Astrocyte (in vitro differentiated cells and primary cell): ENCODE measurements around the gene STX10. TPM values are rescaled to one million over a fixed set of nuclear protein-coding genes. Genes with fewer than 3 reads are reported as not detected.

Source experiments
- DNase-seq: peaks from one replicate; pipeline ENCODE4 v3.0.0-alpha.2; 2010; ENCODE audit warnings: low read depth
- FAIRE-seq: peaks from 2 replicates; lab custom pipeline; 2011; peaks lifted over from hg19 to GRCh38; lab: Jason Lieb, UNC
- H2AFZ ChIP-seq: 2 replicates; pipeline ENCODE4 v1.6.0; 2012; ENCODE audit warnings: low read depth, low read length, inconsistent platforms
- H3K27ac ChIP-seq: 2 replicates; pipeline ENCODE4 v1.5.1; 2011; ENCODE audit warnings: low read depth, low read length, inconsistent platforms
- H3K27me3 ChIP-seq: 2 replicates; pipeline ENCODE4 v1.6.0; 2011; ENCODE audit warnings: low read length, inconsistent platforms; ENCODE audit not compliant: insufficient read depth
- H3K36me3 ChIP-seq: 2 replicates; pipeline ENCODE4 v1.5.1; 2011; ENCODE audit warnings: low read length, inconsistent platforms; ENCODE audit not compliant: insufficient read depth
- H3K4me1 ChIP-seq: 2 replicates; pipeline ENCODE4 v1.5.1; 2011; ENCODE audit warnings: low read length, inconsistent platforms; ENCODE audit not compliant: insufficient read depth
- H3K4me2 ChIP-seq: 2 replicates; pipeline ENCODE4 v1.6.0; 2012; ENCODE audit warnings: low read length, inconsistent platforms
- H3K4me3 ChIP-seq: 2 replicates; pipeline ENCODE4 v1.5.1; 2011; ENCODE audit warnings: low read depth, mild to moderate bottlenecking, low read length, inconsistent platforms; ENCODE audit not compliant: insufficient read depth
- H3K79me2 ChIP-seq: 2 replicates; pipeline ENCODE4 v1.6.0; 2012; ENCODE audit warnings: mild to moderate bottlenecking, low read length, inconsistent platforms; ENCODE audit not compliant: insufficient read depth
- H3K9ac ChIP-seq: 2 replicates; pipeline ENCODE4 v1.6.0; 2012; ENCODE audit warnings: mild to moderate bottlenecking, low read length, inconsistent platforms
- H3K9me3 ChIP-seq: 2 replicates; pipeline ENCODE4 v1.5.1; 2012; ENCODE audit warnings: low read depth, mild to moderate bottlenecking, low read length, inconsistent platforms; ENCODE audit not compliant: insufficient read depth
- H4K20me1 ChIP-seq: 2 replicates; pipeline ENCODE4 v1.6.0; 2012; ENCODE audit warnings: low read length, inconsistent platforms; ENCODE audit not compliant: insufficient read depth
- H3K27ac Mint-ChIP-seq: one replicate; pipeline ENCODE4 v1.8.0; 2021; ENCODE audit warnings: mild to moderate bottlenecking, mixed read lengths; ENCODE audit not compliant: unreplicated experiment
- H3K27me3 Mint-ChIP-seq: one replicate; pipeline ENCODE4 v1.8.0; 2021; ENCODE audit warnings: low read depth, mixed read lengths; ENCODE audit not compliant: unreplicated experiment
- H3K36me3 Mint-ChIP-seq: one replicate; pipeline ENCODE4 v1.8.0; 2021; ENCODE audit warnings: low read depth, mixed read lengths; ENCODE audit not compliant: unreplicated experiment
- H3K4me1 Mint-ChIP-seq: one replicate; pipeline ENCODE4 v1.8.0; 2021; ENCODE audit warnings: low read depth, mixed read lengths; ENCODE audit not compliant: unreplicated experiment
- H3K4me3 Mint-ChIP-seq: one replicate; pipeline ENCODE4 v1.8.0; 2021; ENCODE audit warnings: mild to moderate bottlenecking, moderate library complexity, mixed read lengths; ENCODE audit not compliant: unreplicated experiment
- H3K9me3 Mint-ChIP-seq: one replicate; pipeline ENCODE4 v1.8.0; 2021; ENCODE audit warnings: mild to moderate bottlenecking, mixed read lengths; ENCODE audit not compliant: unreplicated experiment
- EZH2 ChIP-seq: IDR thresholded peaks from 2 replicates; pipeline ENCODE4 v1.6.1; 2012; ENCODE audit warnings: mild to moderate bottlenecking, low read length, inconsistent platforms; ENCODE audit not compliant: insufficient read depth
- total RNA-seq: library from RNA; stranded (reverse); gene quantifications from 2 replicates; pipeline ENCODE4 v1.2.1, GENCODE V29; 2021
- TF ChIP-seq, protein P1 (sequence below): IDR thresholded peaks from 2 replicates; pipeline ENCODE4 v1.5.1; 2011; ENCODE audit warnings: low read depth, mild to moderate bottlenecking, inconsistent platforms, low read length, moderate library complexity; ENCODE audit not compliant: insufficient read depth

Gene STX10
- total RNA-seq, 1 donor from 2014 or later, result 39.7 TPM

DNA sequence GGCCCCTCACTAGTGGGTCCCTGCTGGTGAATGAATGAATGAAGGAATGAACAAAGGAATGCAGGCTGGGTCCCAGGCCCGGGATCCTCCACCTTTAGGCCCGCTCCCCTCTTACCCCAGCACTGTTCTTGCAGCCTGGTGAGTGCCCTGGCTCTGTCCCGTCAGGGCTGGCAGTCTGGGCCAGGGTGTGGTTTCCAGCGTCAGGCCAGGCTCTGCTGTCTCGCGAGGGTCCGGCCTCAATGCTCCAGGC is 47.8 kb downstream of the STX10 start:
- H3K79me2 ChIP-seq, result no peaks in the 10 kb centered on the region
- H3K4me3 Mint-ChIP-seq, result no peak overlapping the region
- FAIRE-seq (no peak), DNase-seq (no peak)
- peaks cover 20% of the 10 kb centered on the region for H3K27me3 Mint-ChIP-seq
- H3K36me3 Mint-ChIP-seq, result peaks cover 8% of the 10 kb centered on the region
- peaks cover 6% of the 10 kb centered on the region for H4K20me1 ChIP-seq
- H3K4me1 Mint-ChIP-seq, result peaks cover 3% of the 10 kb centered on the region
- no peak for TF ChIP-seq EZH2
- TF ChIP-seq, protein P1, sequence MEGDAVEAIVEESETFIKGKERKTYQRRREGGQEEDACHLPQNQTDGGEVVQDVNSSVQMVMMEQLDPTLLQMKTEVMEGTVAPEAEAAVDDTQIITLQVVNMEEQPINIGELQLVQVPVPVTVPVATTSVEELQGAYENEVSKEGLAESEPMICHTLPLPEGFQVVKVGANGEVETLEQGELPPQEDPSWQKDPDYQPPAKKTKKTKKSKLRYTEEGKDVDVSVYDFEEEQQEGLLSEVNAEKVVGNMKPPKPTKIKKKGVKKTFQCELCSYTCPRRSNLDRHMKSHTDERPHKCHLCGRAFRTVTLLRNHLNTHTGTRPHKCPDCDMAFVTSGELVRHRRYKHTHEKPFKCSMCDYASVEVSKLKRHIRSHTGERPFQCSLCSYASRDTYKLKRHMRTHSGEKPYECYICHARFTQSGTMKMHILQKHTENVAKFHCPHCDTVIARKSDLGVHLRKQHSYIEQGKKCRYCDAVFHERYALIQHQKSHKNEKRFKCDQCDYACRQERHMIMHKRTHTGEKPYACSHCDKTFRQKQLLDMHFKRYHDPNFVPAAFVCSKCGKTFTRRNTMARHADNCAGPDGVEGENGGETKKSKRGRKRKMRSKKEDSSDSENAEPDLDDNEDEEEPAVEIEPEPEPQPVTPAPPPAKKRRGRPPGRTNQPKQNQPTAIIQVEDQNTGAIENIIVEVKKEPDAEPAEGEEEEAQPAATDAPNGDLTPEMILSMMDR, result no peak
- H3K4me1 ChIP-seq, result peaks cover 5% of the 10 kb centered on the region
- H3K27me3 ChIP-seq, result no peaks in the 10 kb centered on the region
- no peak overlapping the region for H3K4me3 ChIP-seq
- peak overlapping the region; percentile 72 for H3K4me2 ChIP-seq
- H3K9me3 Mint-ChIP-seq, result peaks cover 10% of the 10 kb centered on the region
- no peak overlapping the region for H3K27ac ChIP-seq
- H3K27ac Mint-ChIP-seq, result no peak overlapping the region
- no peaks in the 10 kb centered on the region for H3K36me3 ChIP-seq
- peak overlapping the region; percentile 47 for H2AFZ ChIP-seq
- peak overlapping the region; percentile 35 for H3K9ac ChIP-seq
- no peaks in the 10 kb centered on the region for H3K9me3 ChIP-seq

DNA sequence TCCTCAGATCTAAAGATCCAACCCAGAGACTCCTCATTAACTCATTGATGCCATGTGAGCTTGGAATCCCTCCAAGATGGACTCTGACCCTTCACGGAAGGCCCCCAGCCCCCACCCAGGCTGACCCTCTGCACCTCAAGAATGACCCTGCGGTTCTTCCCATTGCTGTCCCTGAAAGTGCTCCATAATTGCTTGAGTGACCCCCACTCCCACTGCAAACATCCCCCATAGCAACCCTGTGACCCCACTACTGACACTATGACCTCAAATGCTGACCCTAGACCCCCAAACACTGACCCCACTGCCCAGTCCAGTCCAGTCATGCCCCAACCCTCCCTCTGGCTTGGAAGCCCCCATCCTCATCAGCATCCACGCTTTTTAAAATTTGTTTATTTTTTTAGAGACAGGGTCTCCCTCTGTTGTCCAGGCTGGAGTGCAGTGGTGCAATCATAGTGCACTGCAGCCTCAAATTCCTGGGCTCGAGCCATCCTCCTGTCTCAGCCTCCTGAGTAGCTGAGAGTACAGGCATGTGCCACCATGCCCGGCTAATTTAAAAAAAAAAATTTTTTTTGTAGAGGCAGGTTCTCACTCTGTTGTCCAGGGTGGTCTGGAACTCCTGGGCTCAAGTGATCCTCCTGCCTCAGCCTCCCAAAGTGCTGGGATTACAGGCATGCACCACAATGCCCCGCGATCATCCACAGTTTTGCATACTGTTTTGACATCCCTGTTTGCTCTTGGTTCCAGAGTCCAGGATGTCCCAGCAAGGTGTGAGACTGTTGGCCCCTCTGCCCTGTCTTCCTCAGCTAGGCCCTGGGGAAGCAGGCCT is 48.4 kb downstream of the STX10 start:
- Histone ChIP-seq H4K20me1 (peaks cover 6% of the 10 kb centered on the region), H3K27me3 (no peaks in the 10 kb centered on the region), H3K4me2 (peak overlapping the region; percentile 72), H3K9ac (peak overlapping the region; percentile 35), H3K9me3 (no peaks in the 10 kb centered on the region), H3K4me3 (no peak overlapping the region), H3K4me1 (peaks cover 5% of the 10 kb centered on the region), H3K36me3 (no peaks in the 10 kb centered on the region), H2AFZ (peak overlapping the region; percentile 47), H3K27ac (no peak overlapping the region), H3K79me2 (no peaks in the 10 kb centered on the region)
- peaks cover 3% of the 10 kb centered on the region for H3K4me1 Mint-ChIP-seq
- H3K27me3 Mint-ChIP-seq, result peaks cover 24% of the 10 kb centered on the region
- H3K36me3 Mint-ChIP-seq, result peaks cover 7% of the 10 kb centered on the region
- peak overlapping the region; percentile 53 for H3K27ac Mint-ChIP-seq
- no peak for DNase-seq
- no peak for FAIRE-seq
- peaks cover 10% of the 10 kb centered on the region for H3K9me3 Mint-ChIP-seq
- TF ChIP-seq, protein P1, result no peak
- TF ChIP-seq EZH2, result no peak
- no peak overlapping the region for H3K4me3 Mint-ChIP-seq
